Measurements from ENCODE around the gene AP4M1.

GRCh38 chr7:100091411-100092181 lies 9.8 kb upstream of the AP4M1 start:
- TF ChIP-seq CTCF (IDR thresholded peaks at IDR 0.05) = no peak
- no peak for TF ChIP-seq POLR2A (IDR thresholded peaks at IDR 0.05)
- no peak for TF ChIP-seq POLR2AphosphoS5 (IDR thresholded peaks at IDR 0.05)
